ENCODE data around the gene XPO1.
"Not testable (repeated sequence)": the region's sequence is repeated elsewhere in the genome, so short reads cannot be mapped to it uniquely, and the experiment has no call there.

Gene XPO1

GRCh38 chr2:61469424-61470121 is 68.6 kb downstream of the XPO1 start:
- Histone ChIP-seq H3K36me3 (ENCODE audit: control insufficient read depth in 1 of 2, insufficient read depth in 2 of 2, low read depth in 1 of 2, low read length in 2 of 2) (peaks cover 14 to 24% of the 10 kb centered on the region in 2 experiments), H4K8ac (ENCODE audit: low read length) (no peak overlapping the region), H2BK120ac (ENCODE audit: low read depth, low read length) (no peak overlapping the region), H3K4me3 (ENCODE audit: insufficient read depth in 1 of 2, low read depth in 1 of 2, low read length in 2 of 2) (peak overlapping the region; percentile 95 to 96), H3K4ac (ENCODE audit: low read depth in 1 of 2, low read length in 2 of 2) (peak overlapping the region in 1 of 2 experiments; percentile 94), H3K4me2 (ENCODE audit: low read length, poor library complexity, severe bottlenecking) (peak overlapping the region; percentile 63), H3K9ac (ENCODE audit: low read length) (peak overlapping the region; percentile 98), H2AK5ac (ENCODE audit: low read length, severe bottlenecking) (no peak overlapping the region), H3K79me1 (replicated peaks; ENCODE audit: low read length, poor library complexity, severe bottlenecking) (peaks cover 9% of the 10 kb centered on the region), H2AFZ (ENCODE audit: low read depth, low read length) (no peak overlapping the region), H3K14ac (ENCODE audit: low read length in 2 of 2) (no peak overlapping the region), H3K23ac (ENCODE audit: low read length in 2 of 2) (no peak overlapping the region), H3K27ac (ENCODE audit: low read length, poor library complexity, severe bottlenecking) (peak overlapping the region; percentile 88), H4K91ac (ENCODE audit: low read length) (no peak overlapping the region), H2BK15ac (ENCODE audit: low read depth, poor library complexity, severe bottlenecking) (no peak overlapping the region), H3K27me3 (ENCODE audit: control insufficient read depth in 1 of 2, insufficient read depth in 1 of 2, low read length in 2 of 2) (no peaks in the 10 kb centered on the region), H3K18ac (ENCODE audit: low read depth in 1 of 2, low read length in 2 of 2) (no peak overlapping the region), H3K4me1 (ENCODE audit: control insufficient read depth, insufficient read depth, low read depth, low read length) (peaks cover 4% of the 10 kb centered on the region), H3K9me3 (ENCODE audit: control insufficient read depth, low read length) (no peaks in the 10 kb centered on the region), H2BK5ac (ENCODE audit: low read depth, low read length, poor library complexity, severe bottlenecking) (no peak overlapping the region), H2BK12ac (ENCODE audit: low read length in 2 of 2) (no peak overlapping the region)
- 20% methylated on average over 1 of the region's 8 CpGs for WGBS
- peak; percentile 45 for DNase-seq

GRCh38 chr2:61468231-61468630 is 69.9 kb downstream of the XPO1 start:
- H3K18ac ChIP-seq (ENCODE audit: low read depth in 1 of 2, low read length in 2 of 2); H3K9me3 ChIP-seq (ENCODE audit: control insufficient read depth, low read length); H4K91ac ChIP-seq (ENCODE audit: low read length); H3K27me3 ChIP-seq (ENCODE audit: control insufficient read depth in 1 of 2, insufficient read depth in 1 of 2, low read length in 2 of 2); H3K4me3 ChIP-seq (ENCODE audit: insufficient read depth in 1 of 2, low read depth in 1 of 2, low read length in 2 of 2); H3K4ac ChIP-seq (ENCODE audit: low read depth in 1 of 2, low read length in 2 of 2); H2AFZ ChIP-seq (ENCODE audit: low read depth, low read length); H3K4me2 ChIP-seq (ENCODE audit: low read length, poor library complexity, severe bottlenecking); H3K14ac ChIP-seq (ENCODE audit: low read length in 2 of 2); H2BK5ac ChIP-seq (ENCODE audit: low read depth, low read length, poor library complexity, severe bottlenecking); H2AK5ac ChIP-seq (ENCODE audit: low read length, severe bottlenecking); H2BK12ac ChIP-seq (ENCODE audit: low read length in 2 of 2); H2BK120ac ChIP-seq (ENCODE audit: low read depth, low read length); DNase-seq; H3K23ac ChIP-seq (ENCODE audit: low read length in 2 of 2); H2BK15ac ChIP-seq (ENCODE audit: low read depth, poor library complexity, severe bottlenecking); H3K79me1 ChIP-seq (replicated peaks; ENCODE audit: low read length, poor library complexity, severe bottlenecking); H4K8ac ChIP-seq (ENCODE audit: low read length); H3K4me1 ChIP-seq (ENCODE audit: control insufficient read depth, insufficient read depth, low read depth, low read length); H3K27ac ChIP-seq (ENCODE audit: low read length, poor library complexity, severe bottlenecking): not testable (repeated sequence)
- WGBS: 96% methylated on average over 7 of the region's 10 CpGs
- Histone ChIP-seq H3K9ac (ENCODE audit: low read length) (peak overlapping the region; percentile 98), H3K36me3 (ENCODE audit: control insufficient read depth in 1 of 2, insufficient read depth in 2 of 2, low read depth in 1 of 2, low read length in 2 of 2) (peaks cover 14 to 19% of the 10 kb centered on the region in 2 experiments)

GRCh38 chr2:61465045-61465444 is 73.1 kb downstream of the XPO1 start:
- no peaks in the 10 kb centered on the region for H3K79me1 ChIP-seq (replicated peaks; ENCODE audit: low read length, poor library complexity, severe bottlenecking)
- H3K4me1 ChIP-seq (ENCODE audit: control insufficient read depth, insufficient read depth, low read depth, low read length): peaks cover 8% of the 10 kb centered on the region
- no peak overlapping the region for H2AFZ ChIP-seq (ENCODE audit: low read depth, low read length)
- no peak overlapping the region for H3K27ac ChIP-seq (ENCODE audit: low read length, poor library complexity, severe bottlenecking)
- no peak overlapping the region for H3K4me2 ChIP-seq (ENCODE audit: low read length, poor library complexity, severe bottlenecking)
- no peak overlapping the region for H2AK5ac ChIP-seq (ENCODE audit: low read length, severe bottlenecking)
- H3K36me3 ChIP-seq (ENCODE audit: control insufficient read depth in 1 of 2, insufficient read depth in 2 of 2, low read depth in 1 of 2, low read length in 2 of 2): peaks cover 11 to 14% of the 10 kb centered on the region in 2 experiments
- no peak overlapping the region for H2BK12ac ChIP-seq (ENCODE audit: low read length in 2 of 2)
- H2BK120ac ChIP-seq (ENCODE audit: low read depth, low read length): no peak overlapping the region
- no peak overlapping the region for H3K18ac ChIP-seq (ENCODE audit: low read depth in 1 of 2, low read length in 2 of 2)
- H2BK15ac ChIP-seq (ENCODE audit: low read depth, poor library complexity, severe bottlenecking): no peak overlapping the region
- H3K27me3 ChIP-seq (ENCODE audit: control insufficient read depth in 1 of 2, insufficient read depth in 1 of 2, low read length in 2 of 2): no peaks in the 10 kb centered on the region
- H3K4me3 ChIP-seq (ENCODE audit: insufficient read depth in 1 of 2, low read depth in 1 of 2, low read length in 2 of 2): no peak overlapping the region
- H4K8ac ChIP-seq (ENCODE audit: low read length): no peak overlapping the region
- no peak overlapping the region for H3K9ac ChIP-seq (ENCODE audit: low read length)
- no peaks in the 10 kb centered on the region for H3K9me3 ChIP-seq (ENCODE audit: control insufficient read depth, low read length)
- DNase-seq: no peak
- H3K14ac ChIP-seq (ENCODE audit: low read length in 2 of 2): no peak overlapping the region
- WGBS: 99% methylated on average over 3 of the region's 3 CpGs
- no peak overlapping the region for H4K91ac ChIP-seq (ENCODE audit: low read length)
- no peak overlapping the region for H3K23ac ChIP-seq (ENCODE audit: low read length in 2 of 2)
- H2BK5ac ChIP-seq (ENCODE audit: low read depth, low read length, poor library complexity, severe bottlenecking): no peak overlapping the region
- no peak overlapping the region for H3K4ac ChIP-seq (ENCODE audit: low read depth in 1 of 2, low read length in 2 of 2)

- Histone ChIP-seq H2BK5ac (ENCODE audit: low read depth, low read length, poor library complexity, severe bottlenecking) (no peak overlapping the region), H3K79me1 (replicated peaks; ENCODE audit: low read length, poor library complexity, severe bottlenecking) (no peaks in the 10 kb centered on the region), H3K4ac (ENCODE audit: low read depth in 1 of 2, low read length in 2 of 2) (no peak overlapping the region), H3K14ac (ENCODE audit: low read length in 2 of 2) (no peak overlapping the region), H3K9ac (ENCODE audit: low read length) (no peak overlapping the region), H2AFZ (ENCODE audit: low read depth, low read length) (no peak overlapping the region), H3K36me3 (ENCODE audit: control insufficient read depth in 1 of 2, insufficient read depth in 2 of 2, low read depth in 1 of 2, low read length in 2 of 2) (peaks cover 11 to 14% of the 10 kb centered on the region in 2 experiments), H3K4me2 (ENCODE audit: low read length, poor library complexity, severe bottlenecking) (no peak overlapping the region), H3K9me3 (ENCODE audit: control insufficient read depth, low read length) (no peaks in the 10 kb centered on the region), H2AK5ac (ENCODE audit: low read length, severe bottlenecking) (no peak overlapping the region), H2BK120ac (ENCODE audit: low read depth, low read length) (no peak overlapping the region), H4K91ac (ENCODE audit: low read length) (no peak overlapping the region), H2BK15ac (ENCODE audit: low read depth, poor library complexity, severe bottlenecking) (no peak overlapping the region), H2BK12ac (ENCODE audit: low read length in 2 of 2) (no peak overlapping the region), H3K23ac (ENCODE audit: low read length in 2 of 2) (no peak overlapping the region), H3K18ac (ENCODE audit: low read depth in 1 of 2, low read length in 2 of 2) (no peak overlapping the region), H4K8ac (ENCODE audit: low read length) (no peak overlapping the region), H3K27me3 (ENCODE audit: control insufficient read depth in 1 of 2, insufficient read depth in 1 of 2, low read length in 2 of 2) (no peaks in the 10 kb centered on the region), H3K4me3 (ENCODE audit: insufficient read depth in 1 of 2, low read depth in 1 of 2, low read length in 2 of 2) (no peak overlapping the region), H3K4me1 (ENCODE audit: control insufficient read depth, insufficient read depth, low read depth, low read length) (peaks cover 8% of the 10 kb centered on the region), H3K27ac (ENCODE audit: low read length, poor library complexity, severe bottlenecking) (no peak overlapping the region)
- DNase-seq: no peak
- WGBS: 94% methylated on average over 7 of the region's 7 CpGs
These were observed 74.2 kb downstream of the XPO1 start for GRCh38 chr2:61463769-61464475.

All from mesenchymal stem cell (in vitro differentiated cells and primary cell).